HL-60 (cell line): ENCODE measurements around the gene CALN1.

Experiments used
- GABPA ChIP-seq: IDR thresholded peaks from 2 replicates; pipeline ENCODE4 v1.6.1; 2012; ENCODE audit warnings: low read depth
- POLR2AphosphoS5 ChIP-seq: IDR thresholded peaks from 2 replicates; pipeline ENCODE4 v1.6.1; 2012; ENCODE audit warnings: low read depth
- SPI1 ChIP-seq: IDR thresholded peaks from 2 replicates; pipeline ENCODE4 v1.6.1; 2012; ENCODE audit warnings: low read depth, mild to moderate bottlenecking, borderline replicate concordance
- TF ChIP-seq, protein P1 (sequence below): IDR thresholded peaks from one replicate; pipeline ENCODE4 v1.5.1; 2011; ENCODE audit warnings: low read length, control low read depth, inconsistent platforms; ENCODE audit not compliant: insufficient read depth
- TF ChIP-seq, protein P2 (sequence below): IDR thresholded peaks from 2 replicates; pipeline ENCODE4 v1.6.1; 2012; ENCODE audit warnings: low read depth; ENCODE audit not compliant: insufficient replicate concordance

DNA sequence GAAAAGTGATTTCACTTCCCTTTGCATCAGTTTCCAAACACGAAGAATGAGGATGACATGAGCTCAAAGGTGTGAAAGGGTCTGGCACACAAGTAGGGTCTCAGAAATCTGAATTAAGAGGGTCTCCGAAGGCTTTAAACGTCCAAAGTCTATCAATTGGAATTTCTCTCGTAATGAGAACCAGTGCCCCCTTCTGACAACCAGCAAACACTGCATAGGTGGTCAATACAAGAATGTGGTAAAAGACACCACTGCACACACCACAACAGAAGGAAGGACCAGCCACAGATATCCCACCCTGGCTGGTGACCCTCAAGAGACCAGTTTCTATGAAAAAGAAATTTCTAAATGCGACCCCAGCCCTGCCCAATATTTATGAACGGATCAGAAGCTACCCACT is 78.1 kb downstream of the CALN1 start:
- TF ChIP-seq, protein P1, sequence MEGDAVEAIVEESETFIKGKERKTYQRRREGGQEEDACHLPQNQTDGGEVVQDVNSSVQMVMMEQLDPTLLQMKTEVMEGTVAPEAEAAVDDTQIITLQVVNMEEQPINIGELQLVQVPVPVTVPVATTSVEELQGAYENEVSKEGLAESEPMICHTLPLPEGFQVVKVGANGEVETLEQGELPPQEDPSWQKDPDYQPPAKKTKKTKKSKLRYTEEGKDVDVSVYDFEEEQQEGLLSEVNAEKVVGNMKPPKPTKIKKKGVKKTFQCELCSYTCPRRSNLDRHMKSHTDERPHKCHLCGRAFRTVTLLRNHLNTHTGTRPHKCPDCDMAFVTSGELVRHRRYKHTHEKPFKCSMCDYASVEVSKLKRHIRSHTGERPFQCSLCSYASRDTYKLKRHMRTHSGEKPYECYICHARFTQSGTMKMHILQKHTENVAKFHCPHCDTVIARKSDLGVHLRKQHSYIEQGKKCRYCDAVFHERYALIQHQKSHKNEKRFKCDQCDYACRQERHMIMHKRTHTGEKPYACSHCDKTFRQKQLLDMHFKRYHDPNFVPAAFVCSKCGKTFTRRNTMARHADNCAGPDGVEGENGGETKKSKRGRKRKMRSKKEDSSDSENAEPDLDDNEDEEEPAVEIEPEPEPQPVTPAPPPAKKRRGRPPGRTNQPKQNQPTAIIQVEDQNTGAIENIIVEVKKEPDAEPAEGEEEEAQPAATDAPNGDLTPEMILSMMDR, result no peak
- no peak for TF ChIP-seq GABPA
- TF ChIP-seq, protein P2, sequence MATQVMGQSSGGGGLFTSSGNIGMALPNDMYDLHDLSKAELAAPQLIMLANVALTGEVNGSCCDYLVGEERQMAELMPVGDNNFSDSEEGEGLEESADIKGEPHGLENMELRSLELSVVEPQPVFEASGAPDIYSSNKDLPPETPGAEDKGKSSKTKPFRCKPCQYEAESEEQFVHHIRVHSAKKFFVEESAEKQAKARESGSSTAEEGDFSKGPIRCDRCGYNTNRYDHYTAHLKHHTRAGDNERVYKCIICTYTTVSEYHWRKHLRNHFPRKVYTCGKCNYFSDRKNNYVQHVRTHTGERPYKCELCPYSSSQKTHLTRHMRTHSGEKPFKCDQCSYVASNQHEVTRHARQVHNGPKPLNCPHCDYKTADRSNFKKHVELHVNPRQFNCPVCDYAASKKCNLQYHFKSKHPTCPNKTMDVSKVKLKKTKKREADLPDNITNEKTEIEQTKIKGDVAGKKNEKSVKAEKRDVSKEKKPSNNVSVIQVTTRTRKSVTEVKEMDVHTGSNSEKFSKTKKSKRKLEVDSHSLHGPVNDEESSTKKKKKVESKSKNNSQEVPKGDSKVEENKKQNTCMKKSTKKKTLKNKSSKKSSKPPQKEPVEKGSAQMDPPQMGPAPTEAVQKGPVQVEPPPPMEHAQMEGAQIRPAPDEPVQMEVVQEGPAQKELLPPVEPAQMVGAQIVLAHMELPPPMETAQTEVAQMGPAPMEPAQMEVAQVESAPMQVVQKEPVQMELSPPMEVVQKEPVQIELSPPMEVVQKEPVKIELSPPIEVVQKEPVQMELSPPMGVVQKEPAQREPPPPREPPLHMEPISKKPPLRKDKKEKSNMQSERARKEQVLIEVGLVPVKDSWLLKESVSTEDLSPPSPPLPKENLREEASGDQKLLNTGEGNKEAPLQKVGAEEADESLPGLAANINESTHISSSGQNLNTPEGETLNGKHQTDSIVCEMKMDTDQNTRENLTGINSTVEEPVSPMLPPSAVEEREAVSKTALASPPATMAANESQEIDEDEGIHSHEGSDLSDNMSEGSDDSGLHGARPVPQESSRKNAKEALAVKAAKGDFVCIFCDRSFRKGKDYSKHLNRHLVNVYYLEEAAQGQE, result no peak
- TF ChIP-seq POLR2AphosphoS5, result no peak
- no peak for TF ChIP-seq SPI1
